Measurements from ENCODE around the gene RNPS1.

DNA sequence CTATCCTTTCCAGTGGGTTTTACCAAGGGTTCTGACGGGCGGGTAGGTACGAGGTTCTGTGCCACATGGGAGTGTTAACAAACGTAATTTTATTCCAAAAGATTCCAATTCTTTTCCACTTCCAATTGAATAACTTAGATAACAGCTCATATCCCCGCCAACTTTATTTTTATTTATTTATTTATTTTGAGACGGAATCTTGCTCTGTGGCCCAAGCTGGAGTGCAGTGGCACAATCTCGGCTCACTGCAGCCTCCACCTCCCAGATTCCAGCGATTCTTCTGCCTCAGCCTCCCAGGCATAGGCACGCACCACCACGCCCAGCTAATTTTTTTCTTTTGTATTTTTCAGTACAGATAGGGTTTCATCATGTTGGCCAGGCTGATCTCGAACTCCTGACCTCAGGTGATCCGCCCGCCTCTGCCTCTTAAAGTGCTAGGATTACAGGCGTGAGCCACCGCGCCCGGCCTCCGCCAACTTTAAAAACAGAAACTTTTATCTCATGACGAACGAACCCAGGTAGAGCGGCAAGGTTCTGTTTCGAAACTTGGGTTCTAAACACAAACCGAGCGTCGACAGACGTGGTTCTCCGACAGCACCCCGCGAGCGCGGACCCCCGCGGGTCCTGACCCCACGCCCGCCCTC is 17.2 kb downstream of the RNPS1 start:
- TF ChIP-seq, protein P1, sequence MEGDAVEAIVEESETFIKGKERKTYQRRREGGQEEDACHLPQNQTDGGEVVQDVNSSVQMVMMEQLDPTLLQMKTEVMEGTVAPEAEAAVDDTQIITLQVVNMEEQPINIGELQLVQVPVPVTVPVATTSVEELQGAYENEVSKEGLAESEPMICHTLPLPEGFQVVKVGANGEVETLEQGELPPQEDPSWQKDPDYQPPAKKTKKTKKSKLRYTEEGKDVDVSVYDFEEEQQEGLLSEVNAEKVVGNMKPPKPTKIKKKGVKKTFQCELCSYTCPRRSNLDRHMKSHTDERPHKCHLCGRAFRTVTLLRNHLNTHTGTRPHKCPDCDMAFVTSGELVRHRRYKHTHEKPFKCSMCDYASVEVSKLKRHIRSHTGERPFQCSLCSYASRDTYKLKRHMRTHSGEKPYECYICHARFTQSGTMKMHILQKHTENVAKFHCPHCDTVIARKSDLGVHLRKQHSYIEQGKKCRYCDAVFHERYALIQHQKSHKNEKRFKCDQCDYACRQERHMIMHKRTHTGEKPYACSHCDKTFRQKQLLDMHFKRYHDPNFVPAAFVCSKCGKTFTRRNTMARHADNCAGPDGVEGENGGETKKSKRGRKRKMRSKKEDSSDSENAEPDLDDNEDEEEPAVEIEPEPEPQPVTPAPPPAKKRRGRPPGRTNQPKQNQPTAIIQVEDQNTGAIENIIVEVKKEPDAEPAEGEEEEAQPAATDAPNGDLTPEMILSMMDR (IDR thresholded peaks at IDR 0.05) = no peak
- no peak for TF ChIP-seq POLR2A (IDR thresholded peaks at IDR 0.05)
